Osteoblast (primary cell): ENCODE measurements around the gene MAP3K1. TPM values are rescaled to one million over a fixed set of nuclear protein-coding genes. Genes with fewer than 3 reads are reported as not detected.

ENCODE experiments used
- DNase-seq: peaks from one replicate; pipeline ENCODE4 v3.0.0; 2011; ENCODE audit warnings: low spot score, mixed read lengths; ENCODE audit not compliant: insufficient read length; ENCODE audit errors: missing footprints
- H2AFZ ChIP-seq: 2 replicates; pipeline ENCODE4 v1.6.0; 2011; ENCODE audit warnings: mild to moderate bottlenecking, low read length
- H3K27ac ChIP-seq: 2 replicates; pipeline ENCODE4 v1.5.1; 2011; ENCODE audit warnings: mild to moderate bottlenecking, low read depth, low read length, moderate library complexity
- H3K27me3 ChIP-seq: 2 replicates; pipeline ENCODE4 v1.6.0; 2012; ENCODE audit warnings: mild to moderate bottlenecking, control low read depth, inconsistent platforms, low read length, moderate library complexity; ENCODE audit not compliant: insufficient read depth
- H3K36me3 ChIP-seq: 2 replicates; pipeline ENCODE4 v1.5.1; 2011; ENCODE audit warnings: mild to moderate bottlenecking, low read length, control low read depth, moderate library complexity; ENCODE audit not compliant: insufficient read depth
- H3K4me1 ChIP-seq: 2 replicates; pipeline ENCODE4 v1.5.1; 2011; ENCODE audit warnings: mild to moderate bottlenecking, low read length, control low read depth, moderate library complexity; ENCODE audit not compliant: insufficient read depth
- H3K4me2 ChIP-seq: 2 replicates; pipeline ENCODE4 v1.6.0; 2011; ENCODE audit warnings: mild to moderate bottlenecking, low read length; ENCODE audit not compliant: insufficient read depth
- H3K4me3 ChIP-seq: fragments of 200-600 bp; sonication (generic); 3 replicates; pipeline ENCODE4 v1.5.1; 2012; ENCODE audit warnings: mild to moderate bottlenecking, low read length, inconsistent platforms; ENCODE audit not compliant: insufficient read depth
- H3K79me2 ChIP-seq: 2 replicates; pipeline ENCODE4 v1.6.0; 2012; ENCODE audit warnings: mild to moderate bottlenecking, low read length, control low read depth, inconsistent platforms; ENCODE audit not compliant: insufficient read depth
- H3K9me3 ChIP-seq: 2 replicates; pipeline ENCODE4 v1.5.1; 2011; ENCODE audit warnings: low read depth, low read length, control low read depth
- H4K20me1 ChIP-seq: 2 replicates; pipeline ENCODE4 v1.6.0; 2012; ENCODE audit warnings: mild to moderate bottlenecking, low read length, control low read depth; ENCODE audit not compliant: insufficient read depth
- CTCF ChIP-seq: IDR thresholded peaks from 2 replicates; pipeline ENCODE4 v1.5.1; 2011; ENCODE audit warnings: mild to moderate bottlenecking, low read depth, low read length, moderate library complexity; ENCODE audit errors: extremely low read depth
- total RNA-seq: library from RNA; depleted of rRNA; stranded (reverse); fragments of >200 nt; gene quantifications from 2 replicates; pipeline ENCODE4 v1.2.3, GENCODE V29; 2012

Gene MAP3K1
- total RNA-seq, 1 donor: 8.0 TPM

GRCh38 chr5:56791396-56791795 lies 24.0 kb upstream of the MAP3K1 start:
- H3K4me2 ChIP-seq: no peak overlapping the region
- no peaks in the 10 kb centered on the region for H3K4me1 ChIP-seq
- no peak overlapping the region for H3K27ac ChIP-seq

GRCh38 chr5:56798521-56798920 lies 16.8 kb upstream of the MAP3K1 start:
- no peaks in the 10 kb centered on the region for H3K36me3 ChIP-seq
- no peak overlapping the region for H2AFZ ChIP-seq
- no peaks in the 10 kb centered on the region for H4K20me1 ChIP-seq
- no peak overlapping the region for H3K4me3 ChIP-seq
- no peak for DNase-seq
- no peaks in the 10 kb centered on the region for H3K4me1 ChIP-seq
- no peak overlapping the region for H3K27ac ChIP-seq
- no peak for TF ChIP-seq CTCF
- H3K4me2 ChIP-seq: no peak overlapping the region
- H3K9me3 ChIP-seq: no peaks in the 10 kb centered on the region
- no peaks in the 10 kb centered on the region for H3K79me2 ChIP-seq
- peaks cover 6% of the 10 kb centered on the region for H3K27me3 ChIP-seq

More at GRCh38 chr5:56791396-56791795, 24.0 kb upstream of the MAP3K1 start:
- Histone ChIP-seq H3K36me3 (no peaks in the 10 kb centered on the region), H3K27me3 (no peaks in the 10 kb centered on the region), H3K9me3 (no peaks in the 10 kb centered on the region), H2AFZ (no peak overlapping the region), H3K79me2 (no peaks in the 10 kb centered on the region), H3K4me3 (no peak overlapping the region), H4K20me1 (no peaks in the 10 kb centered on the region)
- TF ChIP-seq CTCF: no peak
- no peak for DNase-seq

GRCh38 chr5:56800186-56800585 lies 15.2 kb upstream of the MAP3K1 start:
- Histone ChIP-seq H4K20me1 (no peaks in the 10 kb centered on the region), H3K79me2 (no peaks in the 10 kb centered on the region), H3K4me3 (no peak overlapping the region), H3K27ac (no peak overlapping the region), H3K9me3 (no peaks in the 10 kb centered on the region), H3K4me1 (no peaks in the 10 kb centered on the region), H3K36me3 (no peaks in the 10 kb centered on the region), H2AFZ (no peak overlapping the region), H3K27me3 (peaks cover 6% of the 10 kb centered on the region), H3K4me2 (no peak overlapping the region)
- TF ChIP-seq CTCF: no peak
- DNase-seq: no peak

GRCh38 chr5:56801256-56801655 lies 14.1 kb upstream of the MAP3K1 start:
- Histone ChIP-seq H2AFZ (no peak overlapping the region), H3K4me1 (no peaks in the 10 kb centered on the region), H4K20me1 (no peaks in the 10 kb centered on the region), H3K79me2 (no peaks in the 10 kb centered on the region), H3K4me2 (no peak overlapping the region), H3K27ac (no peak overlapping the region), H3K9me3 (no peaks in the 10 kb centered on the region), H3K36me3 (no peaks in the 10 kb centered on the region), H3K4me3 (no peak overlapping the region), H3K27me3 (peaks cover 6% of the 10 kb centered on the region)
- no peak for TF ChIP-seq CTCF
- DNase-seq: no peak
